Measurements from ENCODE around the gene POLR1D.

Gene POLR1D

GRCh38 chr13:27587095-27587746 lies 34.5 kb upstream of the POLR1D start:
- no peak for DNase-seq (ENCODE audit: low spot score)

GRCh38 chr13:27588405-27588804 lies 33.3 kb upstream of the POLR1D start:
- no peak for DNase-seq (ENCODE audit: low spot score)
- no peak for TF ChIP-seq CTCF (IDR thresholded peaks at IDR 0.05; ENCODE audit: extremely low read depth, missing control alignments)

More at GRCh38 chr13:27587095-27587746, 34.5 kb upstream of the POLR1D start:
- TF ChIP-seq CTCF (IDR thresholded peaks at IDR 0.05; ENCODE audit: extremely low read depth, missing control alignments), result no peak

GRCh38 chr13:27592865-27593264 lies 28.8 kb upstream of the POLR1D start:
- TF ChIP-seq CTCF (IDR thresholded peaks at IDR 0.05; ENCODE audit: extremely low read depth, missing control alignments), result no peak
- no peak for DNase-seq (ENCODE audit: low spot score)

GRCh38 chr13:27593267-27593666 lies 28.4 kb upstream of the POLR1D start:
- DNase-seq (ENCODE audit: low spot score), result no peak
- TF ChIP-seq CTCF (IDR thresholded peaks at IDR 0.05; ENCODE audit: extremely low read depth, missing control alignments), result no peak

- no peak for TF ChIP-seq CTCF (IDR thresholded peaks at IDR 0.05; ENCODE audit: extremely low read depth, missing control alignments)
- DNase-seq (ENCODE audit: low spot score), result no peak
Measured at GRCh38 chr13:27595055-27595811, 26.5 kb upstream of the POLR1D start.

- DNase-seq (ENCODE audit: low spot score), result no peak
- no peak for TF ChIP-seq CTCF (IDR thresholded peaks at IDR 0.05; ENCODE audit: extremely low read depth, missing control alignments)
Measured at GRCh38 chr13:27599096-27599495, 22.6 kb upstream of the POLR1D start.

GRCh38 chr13:27599845-27600553 lies 21.7 kb upstream of the POLR1D start:
- no peak for DNase-seq (ENCODE audit: low spot score)
- no peak for TF ChIP-seq CTCF (IDR thresholded peaks at IDR 0.05; ENCODE audit: extremely low read depth, missing control alignments)
